Fibroblast of pulmonary artery (primary cell): ENCODE results near the gene GADD45A.
A peak's percentile ranks its signal among the peaks of the same experiment; 100 is the strongest.

ENCODE experiments used
- DNase-seq: peaks from one replicate; pipeline ENCODE4 v3.0.0-alpha.2; 2010; ENCODE audit warnings: low read depth
- H3K4me3 ChIP-seq: replicated peaks from 2 replicates; pipeline ENCODE4 v1.5.1; 2011; ENCODE audit warnings: low read depth, mild to moderate bottlenecking, control low read depth, low read length, moderate library complexity
- CTCF ChIP-seq: IDR thresholded peaks from 2 replicates; pipeline ENCODE4 v1.5.1; 2011; ENCODE audit warnings: mild to moderate bottlenecking, control low read depth, low read length, inconsistent platforms; ENCODE audit errors: missing control alignments

GADD45A gene

GRCh38 chr1:67676287-67676686, 8.7 kb upstream of the GADD45A start:
- TF ChIP-seq CTCF = no peak
- DNase-seq = no peak

GRCh38 chr1:67676946-67677345, 8.1 kb upstream of the GADD45A start:
- DNase-seq = no peak
- no peak overlapping the region for H3K4me3 ChIP-seq
- no peak for TF ChIP-seq CTCF

More at GRCh38 chr1:67676287-67676686, 8.7 kb upstream of the GADD45A start:
- H3K4me3 ChIP-seq = no peak overlapping the region

- no peak for DNase-seq
- no peak overlapping the region for H3K4me3 ChIP-seq
- TF ChIP-seq CTCF = no peak
Observed at GRCh38 chr1:67677408-67677807, 7.6 kb upstream of the GADD45A start.

GRCh38 chr1:67677930-67678329, 7.1 kb upstream of the GADD45A start:
- no peak overlapping the region for H3K4me3 ChIP-seq
- DNase-seq = no peak
- no peak for TF ChIP-seq CTCF

- DNase-seq = no peak
- no peak for TF ChIP-seq CTCF
- H3K4me3 ChIP-seq = no peak overlapping the region
Observed at GRCh38 chr1:67679691-67680090, 5.3 kb upstream of the GADD45A start.

- no peak overlapping the region for H3K4me3 ChIP-seq
- TF ChIP-seq CTCF = no peak
- no peak for DNase-seq
Observed at GRCh38 chr1:67680486-67680885, 4.5 kb upstream of the GADD45A start.

GRCh38 chr1:67682659-67683197, 2.3 kb upstream of the GADD45A start:
- peak; percentile 91 for DNase-seq
- TF ChIP-seq CTCF = no peak
- no peak overlapping the region for H3K4me3 ChIP-seq
